Natural killer cell (primary cell): ENCODE measurements around the gene TMEM88. TPM values are rescaled to one million over a fixed set of nuclear protein-coding genes. Genes with fewer than 3 reads are reported as not detected.
"Not testable (repeated sequence)": the region's sequence is repeated elsewhere in the genome, so short reads cannot be mapped to it uniquely, and the experiment has no call there.

Source experiments
- ATAC-seq, 3 donors: fragments of 150-1000 bp in 2 of 3; fragments of 200-7000 bp in 1 of 3; cut with Tn5 transposase; 1 replicate in 1 of 3; 2 replicates in 2 of 3; pipeline ENCODE4 v1.10.0; 2021; ENCODE audit warnings: mild to moderate bottlenecking in 2 of 3, moderate library complexity in 2 of 3
- DNase-seq, 2 donors: peaks; one replicate each; pipeline versions ENCODE4 v3.0.0 to v3.0.0-alpha.2; 2013 to 2021; ENCODE audit warnings: mixed read lengths in 1 of 2
- H3K27ac ChIP-seq: one replicate; pipeline ENCODE4 v1.5.1; 2013; ENCODE audit warnings: mild to moderate bottlenecking, low read length
- H3K27me3 ChIP-seq: one replicate; pipeline ENCODE4 v1.6.1; 2013; ENCODE audit warnings: low read length; ENCODE audit not compliant: control insufficient read depth, insufficient read depth
- H3K36me3 ChIP-seq: one replicate; pipeline ENCODE4 v1.6.1; 2013; ENCODE audit warnings: low read length; ENCODE audit not compliant: control insufficient read depth, insufficient read depth
- H3K4me1 ChIP-seq: one replicate; pipeline ENCODE4 v1.6.1; 2013; ENCODE audit warnings: low read length; ENCODE audit not compliant: control insufficient read depth, insufficient read depth
- H3K4me3 ChIP-seq: one replicate; pipeline ENCODE4 v1.5.1; 2013; ENCODE audit warnings: low read length
- H3K9me3 ChIP-seq: one replicate; pipeline ENCODE4 v1.6.1; 2013; ENCODE audit warnings: low read length; ENCODE audit not compliant: control insufficient read depth, insufficient read depth
- H3K27ac Mint-ChIP-seq, 2 donors: one replicate each; pipeline ENCODE4 v1.8.0; 2022; ENCODE audit warnings: mild to moderate bottlenecking in 2 of 2, mixed read lengths in 2 of 2, moderate library complexity in 1 of 2
- H3K27me3 Mint-ChIP-seq, 2 donors: one replicate each; pipeline ENCODE4 v1.8.0; 2022; ENCODE audit warnings: low read depth in 2 of 2, mixed read lengths in 2 of 2
- H3K36me3 Mint-ChIP-seq: one replicate; pipeline ENCODE4 v1.8.0; 2022; ENCODE audit warnings: mixed read lengths
- H3K4me1 Mint-ChIP-seq, 2 donors: one replicate each; pipeline ENCODE4 v1.8.0; 2022; ENCODE audit warnings: mixed read lengths in 2 of 2
- H3K4me3 Mint-ChIP-seq: one replicate; pipeline ENCODE4 v1.8.0; 2022; ENCODE audit warnings: mild to moderate bottlenecking, moderate library complexity, mixed read lengths
- H3K9me3 Mint-ChIP-seq, 2 donors: one replicate each; pipeline ENCODE4 v1.8.0; 2022; ENCODE audit warnings: mixed read lengths in 2 of 2
- CTCF ChIP-seq: fragments of 200-600 bp; IDR thresholded peaks from one replicate; pipeline ENCODE4 v1.8.0; 2022; ENCODE audit warnings: antibody characterized with exemption
- WGBS: methylation state at CpG from one replicate; pipeline ENCODE4 v1.1.7; 2013; ENCODE audit warnings: missing lambda C conversion rate; ENCODE audit not compliant: insufficient coverage; 5-methylcytosine and 5-hydroxymethylcytosine counted together
- intact Hi-C: fragments of 100-400 bp; cut with micrococcal nuclease; formaldehyde crosslinking; loops from one replicate; pipeline ENCODE4 v1.14.2; 2022
- total RNA-seq, 4 donors: library from RNA; stranded (reverse); fragments of 120-200 nt in 1 of 4; gene quantifications; one replicate each; pipeline versions ENCODE4 v1.2.3 to v1.2.4, GENCODE V29; 2013 to 2022

The TMEM88 gene
- total RNA-seq, 3 donors from 2014 or later (not counting 1 experiment from before 2014, with no cell fraction given) = 12.7 to 45.5 (median 27.6) TPM

GRCh38 chr17:7809086-7809790 lies 45.6 kb upstream of the TMEM88 start:
- no peaks in the 10 kb centered on the region for H3K36me3 Mint-ChIP-seq
- no peak overlapping the region for H3K27ac ChIP-seq
- no peak for DNase-seq
- no peaks in the 10 kb centered on the region for H3K4me1 Mint-ChIP-seq
- H3K9me3 Mint-ChIP-seq = no peaks in the 10 kb centered on the region
- ATAC-seq = no peak
- peaks cover 6 to 9% of the 10 kb centered on the region in 2 donors for H3K27me3 Mint-ChIP-seq
- H3K4me3 ChIP-seq = no peak overlapping the region
- WGBS = 74% methylated on average over 11 of the region's 11 CpGs
- H3K4me3 Mint-ChIP-seq = no peak overlapping the region
- no peaks in the 10 kb centered on the region for H3K36me3 ChIP-seq
- no peaks in the 10 kb centered on the region for H3K27me3 ChIP-seq
- H3K9me3 ChIP-seq = no peaks in the 10 kb centered on the region
- intact Hi-C loops = no loop called here
- no peak overlapping the region for H3K27ac Mint-ChIP-seq
- no peak for TF ChIP-seq CTCF
- H3K4me1 ChIP-seq = no peaks in the 10 kb centered on the region

- DNase-seq, H3K36me3 Mint-ChIP-seq, H3K9me3 ChIP-seq, H3K27me3 ChIP-seq, ATAC-seq, H3K27ac ChIP-seq, H3K4me3 ChIP-seq, H3K9me3 Mint-ChIP-seq, H3K4me3 Mint-ChIP-seq, intact Hi-C loops, H3K27ac Mint-ChIP-seq, H3K4me1 ChIP-seq, H3K36me3 ChIP-seq, H3K4me1 Mint-ChIP-seq, H3K27me3 Mint-ChIP-seq: not testable (repeated sequence)
- 90% methylated on average over 9 of the region's 9 CpGs for WGBS
These were observed 45.0 kb upstream of the TMEM88 start for GRCh38 chr17:7809791-7810343.

- Mint-ChIP-seq H3K4me1 (no peaks in the 10 kb centered on the region), H3K9me3 (no peaks in the 10 kb centered on the region), H3K27ac (no peak overlapping the region), H3K36me3 (no peaks in the 10 kb centered on the region), H3K4me3 (no peak overlapping the region), H3K27me3 (peaks cover 6 to 10% of the 10 kb centered on the region in 2 donors)
- ATAC-seq = no peak
- Histone ChIP-seq H3K4me3 (no peak overlapping the region), H3K9me3 (no peaks in the 10 kb centered on the region), H3K27ac (no peak overlapping the region), H3K36me3 (no peaks in the 10 kb centered on the region), H3K27me3 (no peaks in the 10 kb centered on the region), H3K4me1 (no peaks in the 10 kb centered on the region)
- intact Hi-C loops = no loop called here
- 57% methylated on average over 3 of the region's 3 CpGs for WGBS
- TF ChIP-seq CTCF = no peak
- no peak for DNase-seq
These were observed 43.6 kb upstream of the TMEM88 start for GRCh38 chr17:7811251-7811650.

GRCh38 chr17:7814969-7815368 lies 39.9 kb upstream of the TMEM88 start:
- no peak for ATAC-seq
- H3K27me3 Mint-ChIP-seq = peaks cover under 1 to 7% of the 10 kb centered on the region in 2 donors
- intact Hi-C loops = no loop called here
- H3K4me1 Mint-ChIP-seq = no peaks in the 10 kb centered on the region
- H3K27ac Mint-ChIP-seq = no peak overlapping the region
- no peak overlapping the region for H3K4me3 Mint-ChIP-seq
- H3K9me3 ChIP-seq = no peaks in the 10 kb centered on the region
- no peaks in the 10 kb centered on the region for H3K36me3 ChIP-seq
- H3K4me1 ChIP-seq = no peaks in the 10 kb centered on the region
- 94% methylated on average over 5 of the region's 5 CpGs for WGBS
- DNase-seq = no peak
- H3K9me3 Mint-ChIP-seq = no peaks in the 10 kb centered on the region
- H3K27me3 ChIP-seq = no peaks in the 10 kb centered on the region
- TF ChIP-seq CTCF = no peak
- H3K4me3 ChIP-seq = no peak overlapping the region
- H3K27ac ChIP-seq = no peak overlapping the region
- no peaks in the 10 kb centered on the region for H3K36me3 Mint-ChIP-seq
